ENCODE results near the gene MRPS12. TPM values are rescaled to one million over a fixed set of nuclear protein-coding genes. Genes with fewer than 3 reads are reported as not detected.

The MRPS12 gene
- polyA plus RNA-seq, 2 of the 4 experiments (the other 2 are of a cell fraction), result 92.8 to 217 TPM

- Histone ChIP-seq H3K27ac (peak overlapping the region; percentile 21 to 68; a peak in 4 of 6 replicates), H3K4me1 (peaks cover 23% of the 10 kb centered on the region), H3K9me3 (no peaks in the 10 kb centered on the region), H3K4me3 (peak overlapping the region; percentile 2; the same call in 1 of the 3 replicates), H3K4me2 (peak overlapping the region; percentile 72)
- CTCF ChIA-PET, result interaction anchor here (0.6 to 23.4 kb wide), 28 partner anchors 9 to 565 kb away, joined by 3 to 344 read pairs (median 4); partner anchors contain the start of genes FAM98C, FBXO17, GGN and MRPS12
- no peak for TF ChIP-seq FOXS1 (CRISPR knock-in tag; IDR thresholded peaks at IDR 0.05)
- no peak for TF ChIP-seq ZNF302 (CRISPR knock-in tag; IDR thresholded peaks at IDR 0.05)
- no peak for TF ChIP-seq RCOR1 (IDR thresholded peaks at IDR 0.05; ENCODE audit: low read depth, low read length)
- TF ChIP-seq CEBPB (IDR thresholded peaks at IDR 0.05), result no peak
- peak; percentile 74 for TF ChIP-seq CTCF (IDR thresholded peaks at IDR 0.05)
- no peak for TF ChIP-seq CHD4 (IDR thresholded peaks at IDR 0.05; ENCODE audit: borderline replicate concordance)
- TF ChIP-seq JUNB (IDR thresholded peaks at IDR 0.05), result no peak
- TF ChIP-seq ZFP36 (IDR thresholded peaks at IDR 0.05; ENCODE audit: borderline replicate concordance, partially characterized antibody), result peak; percentile 22
- TF ChIP-seq RAD21 (conservative IDR thresholded peaks at IDR 0.05 in 1 of 2, IDR thresholded peaks at IDR 0.05 in 1 of 2), result peak; percentile 54 to 70
- TF ChIP-seq KDM5A (IDR thresholded peaks at IDR 0.05), result no peak
- no peak for TF ChIP-seq FOSB (CRISPR knock-in tag; IDR thresholded peaks at IDR 0.05)
- no peak for TF ChIP-seq FOSL2 (IDR thresholded peaks at IDR 0.05)
- TF ChIP-seq FOSL2 (CRISPR knock-in tag; IDR thresholded peaks at IDR 0.05), result no peak
- TF ChIP-seq ESRRA (IDR thresholded peaks at IDR 0.05; ENCODE audit: borderline replicate concordance, low read length), result no peak
- no peak for TF ChIP-seq HDAC2 (IDR thresholded peaks at IDR 0.05)
- TF ChIP-seq ZSCAN20 (CRISPR knock-in tag; IDR thresholded peaks at IDR 0.05), result no peak
- peak; percentile 68; the same call in 1 of the 2 replicates for TF ChIP-seq MAX (IDR thresholded peaks at IDR 0.05)
- no peak for TF ChIP-seq RFX5 (IDR thresholded peaks at IDR 0.05)
- TF ChIP-seq SMC3 (IDR thresholded peaks at IDR 0.05), result peak; percentile 49; the same call in 2 of the 3 replicates
- TF ChIP-seq NR3C1 (IDR thresholded peaks at IDR 0.05), result no peak
- no peak for TF ChIP-seq RARB (CRISPR knock-in tag; IDR thresholded peaks at IDR 0.05)
- 0 out of 2 replicates have a peak, but pooled peaks have one; percentile 17 for TF ChIP-seq TFCP2L1 (CRISPR knock-in tag; IDR thresholded peaks at IDR 0.05)
- TF ChIP-seq EHF (CRISPR knock-in tag; IDR thresholded peaks at IDR 0.05), result no peak
- no peak for TF ChIP-seq ATOH8 (CRISPR knock-in tag; IDR thresholded peaks at IDR 0.05; ENCODE audit: low read depth)
- TF ChIP-seq MAFK (IDR thresholded peaks at IDR 0.05; ENCODE audit: partially characterized antibody), result no peak
- POLR2A ChIA-PET, result interaction anchor here (2.3 kb wide), 1 partner anchor 21 kb away, joined by 11 read pairs; the partner anchor contains the start of genes MRPS12 and SARS2
- ATAC-seq, result peak; percentile 84 to 87
- FAIRE-seq, result peak; percentile 74
- 54% methylated on average over 13 of the region's 13 CpGs for WGBS (ENCODE audit: missing lambda C conversion rate)
- DNase-seq (ENCODE audit: low read depth in 1 of 2, low spot score in 1 of 2), result peak; percentile 78 to 81
These were observed 21.8 kb downstream of the MRPS12 start for GRCh38 chr19:38952395-38953165.

GRCh38 chr19:38953677-38954076, 22.9 kb downstream of the MRPS12 start:
- FAIRE-seq, result no peak
- CTCF ChIA-PET, result interaction anchor here (0.7 to 23.4 kb wide), 14 partner anchors 8 to 551 kb away, joined by 3 to 344 read pairs (median 8); partner anchors contain the start of genes FAM98C, FBXO17, MRPS12 and SARS2
- DNase-seq (ENCODE audit: low read depth in 1 of 2, low spot score in 1 of 2), result no peak
- Histone ChIP-seq H3K4me2 (peak overlapping the region; percentile 72; the same call in 2 of the 3 replicates), H3K9me3 (no peaks in the 10 kb centered on the region), H3K4me3 (no peak overlapping the region), H3K4me1 (peaks cover 23% of the 10 kb centered on the region), H3K27ac (peak overlapping the region in 1 of 2 experiments; percentile 68; a peak in 3 of 6 replicates)
- POLR2A ChIA-PET, result interaction anchor here (0.8 to 2.3 kb wide), 2 partner anchors 8 to 23 kb away, joined by 6 to 11 read pairs; partner anchors contain the start of genes MRPS12 and SARS2
- ATAC-seq, result 0 out of 6 replicates have a peak, but pooled peaks of 1 of the 2 experiments have one; percentile 19
- no peak for TF ChIP-seq RFX5 (IDR thresholded peaks at IDR 0.05)
- TF ChIP-seq ESRRA (IDR thresholded peaks at IDR 0.05; ENCODE audit: borderline replicate concordance, low read length), result no peak
- TF ChIP-seq KDM1A (IDR thresholded peaks at IDR 0.05; ENCODE audit: low read depth), result no peak
- no peak for TF ChIP-seq REST (IDR thresholded peaks at IDR 0.05)
- TF ChIP-seq RAD21 (conservative IDR thresholded peaks at IDR 0.05 in 1 of 2, IDR thresholded peaks at IDR 0.05 in 1 of 2), result no peak
- no peak for TF ChIP-seq RARB (CRISPR knock-in tag; IDR thresholded peaks at IDR 0.05)
- TF ChIP-seq CHD2 (IDR thresholded peaks at IDR 0.05; ENCODE audit: low read length, partially characterized antibody), result no peak
- TF ChIP-seq ZSCAN20 (CRISPR knock-in tag; IDR thresholded peaks at IDR 0.05), result no peak
- TF ChIP-seq ZFP36 (IDR thresholded peaks at IDR 0.05; ENCODE audit: borderline replicate concordance, partially characterized antibody), result no peak
- WGBS (ENCODE audit: missing lambda C conversion rate), result 83% methylated on average over 4 of the region's 4 CpGs
